Measurements from ENCODE around the gene ZNF580.

The ZNF580 gene

GRCh38 chr19:55677572-55678028 is 36.8 kb downstream of the ZNF580 start:
- TF ChIP-seq CTCF (conservative IDR thresholded peaks at IDR 0.05; ENCODE audit: low read depth, low read length), result no peak
- H3K4me3 ChIP-seq (ENCODE audit: low read depth, low read length), result no peak overlapping the region
- DNase-seq (ENCODE audit: low read depth), result peak; percentile 19

GRCh38 chr19:55678121-55678671 is 37.4 kb downstream of the ZNF580 start:
- DNase-seq (ENCODE audit: low read depth), result no peak

GRCh38 chr19:55679343-55680257 is 38.8 kb downstream of the ZNF580 start:
- H3K4me3 ChIP-seq (ENCODE audit: low read depth, low read length), result no peak overlapping the region
- DNase-seq (ENCODE audit: low read depth), result no peak
- TF ChIP-seq CTCF (conservative IDR thresholded peaks at IDR 0.05; ENCODE audit: low read depth, low read length), result no peak

More at GRCh38 chr19:55678121-55678671, 37.4 kb downstream of the ZNF580 start:
- H3K4me3 ChIP-seq (ENCODE audit: low read depth, low read length), result no peak overlapping the region
- TF ChIP-seq CTCF (conservative IDR thresholded peaks at IDR 0.05; ENCODE audit: low read depth, low read length), result no peak

GRCh38 chr19:55680339-55681130 is 39.7 kb downstream of the ZNF580 start:
- TF ChIP-seq CTCF (conservative IDR thresholded peaks at IDR 0.05; ENCODE audit: low read depth, low read length), result no peak
- no peak for DNase-seq (ENCODE audit: low read depth)
- no peak overlapping the region for H3K4me3 ChIP-seq (ENCODE audit: low read depth, low read length)

- DNase-seq (ENCODE audit: low read depth), result peak; percentile 59
- TF ChIP-seq CTCF (conservative IDR thresholded peaks at IDR 0.05; ENCODE audit: low read depth, low read length), result no peak
- H3K4me3 ChIP-seq (ENCODE audit: low read depth, low read length), result no peak overlapping the region
Measured at GRCh38 chr19:55681131-55682092, 40.6 kb downstream of the ZNF580 start.

Measured in choroid plexus epithelial cell (primary cell).